GM12891 (cell line): ENCODE data around the gene TEX54.

Experiments used
- PAX5 ChIP-seq: IDR thresholded peaks from 2 replicates; pipeline ENCODE4 v1.6.1; 2011; ENCODE audit warnings: low read length, moderate library complexity, mild to moderate bottlenecking; ENCODE audit not compliant: insufficient read depth, severe bottlenecking
- POLR2A ChIP-seq: IDR thresholded peaks from 2 replicates; pipeline ENCODE4 v1.6.1; 2011; ENCODE audit warnings: low read depth, low read length, control low read depth
- POLR2AphosphoS5 ChIP-seq: IDR thresholded peaks from 2 replicates; pipeline ENCODE4 v1.6.1; 2011; ENCODE audit warnings: low read depth, low read length, control low read depth
- SPI1 ChIP-seq: IDR thresholded peaks from 2 replicates; pipeline ENCODE4 v1.6.1; 2011; ENCODE audit warnings: low read depth, low read length, control low read depth
- TAF1 ChIP-seq: IDR thresholded peaks from 2 replicates; pipeline ENCODE4 v1.6.1; 2011; ENCODE audit warnings: low read depth, low read length, control low read depth

DNA sequence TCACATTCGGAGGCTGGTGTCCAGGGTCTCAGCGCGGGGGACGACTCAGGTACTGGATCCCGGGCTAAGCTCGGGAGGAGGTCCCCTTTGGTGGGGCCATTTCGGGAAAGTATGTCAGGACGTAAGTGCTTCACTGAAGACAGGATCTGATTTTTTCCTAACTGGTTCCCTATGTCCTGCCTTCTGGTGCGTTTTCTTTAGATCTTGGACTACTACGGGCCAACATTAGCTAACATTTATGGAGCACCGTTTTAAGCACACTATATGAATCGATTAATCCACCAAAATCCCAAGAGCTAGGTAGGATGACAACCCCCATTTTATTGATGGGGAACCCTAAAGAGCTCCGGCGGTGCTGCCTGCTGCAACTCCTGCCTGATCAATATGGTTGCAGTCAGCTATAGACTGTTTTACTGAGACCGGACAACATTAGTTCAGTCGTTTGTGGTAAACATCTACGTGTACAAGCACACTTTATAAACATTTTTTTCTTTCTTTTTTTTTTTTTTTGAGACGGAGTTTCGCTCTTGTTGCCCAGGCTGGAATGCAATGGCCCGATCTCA is 23.8 kb upstream of the TEX54 start:
- TF ChIP-seq SPI1 (no peak), POLR2AphosphoS5 (no peak), POLR2A (no peak), PAX5 (no peak), TAF1 (no peak)
